Epithelial cell of proximal tubule (primary cell): ENCODE results near the gene HK1. TPM values are rescaled to one million over a fixed set of nuclear protein-coding genes. Genes with fewer than 3 reads are reported as not detected.

Source experiments
- DNase-seq: peaks from one replicate; pipeline ENCODE4 v3.0.0-alpha.2; 2011; ENCODE audit warnings: low read depth
- H3K4me3 ChIP-seq: 2 replicates; pipeline ENCODE4 v1.5.1; 2011; ENCODE audit warnings: low read depth, mild to moderate bottlenecking, low read length
- CTCF ChIP-seq: conservative IDR thresholded peaks from 2 replicates; pipeline ENCODE4 v1.5.1; 2012; ENCODE audit warnings: low read depth, mild to moderate bottlenecking, low read length
- total RNA-seq: library from RNA; depleted of rRNA; stranded (reverse); fragments of >200 nt; gene quantifications from 2 replicates; pipeline ENCODE4 v1.2.3, GENCODE V29; 2015

Gene HK1
- total RNA-seq, 1 donor from 2014 or later, result 84.4 TPM

- TF ChIP-seq CTCF, result no peak
- H3K4me3 ChIP-seq, result no peak overlapping the region
- DNase-seq, result no peak
These were observed 159.3 kb downstream of the HK1 start for GRCh38 chr10:69437321-69438259.

DNA sequence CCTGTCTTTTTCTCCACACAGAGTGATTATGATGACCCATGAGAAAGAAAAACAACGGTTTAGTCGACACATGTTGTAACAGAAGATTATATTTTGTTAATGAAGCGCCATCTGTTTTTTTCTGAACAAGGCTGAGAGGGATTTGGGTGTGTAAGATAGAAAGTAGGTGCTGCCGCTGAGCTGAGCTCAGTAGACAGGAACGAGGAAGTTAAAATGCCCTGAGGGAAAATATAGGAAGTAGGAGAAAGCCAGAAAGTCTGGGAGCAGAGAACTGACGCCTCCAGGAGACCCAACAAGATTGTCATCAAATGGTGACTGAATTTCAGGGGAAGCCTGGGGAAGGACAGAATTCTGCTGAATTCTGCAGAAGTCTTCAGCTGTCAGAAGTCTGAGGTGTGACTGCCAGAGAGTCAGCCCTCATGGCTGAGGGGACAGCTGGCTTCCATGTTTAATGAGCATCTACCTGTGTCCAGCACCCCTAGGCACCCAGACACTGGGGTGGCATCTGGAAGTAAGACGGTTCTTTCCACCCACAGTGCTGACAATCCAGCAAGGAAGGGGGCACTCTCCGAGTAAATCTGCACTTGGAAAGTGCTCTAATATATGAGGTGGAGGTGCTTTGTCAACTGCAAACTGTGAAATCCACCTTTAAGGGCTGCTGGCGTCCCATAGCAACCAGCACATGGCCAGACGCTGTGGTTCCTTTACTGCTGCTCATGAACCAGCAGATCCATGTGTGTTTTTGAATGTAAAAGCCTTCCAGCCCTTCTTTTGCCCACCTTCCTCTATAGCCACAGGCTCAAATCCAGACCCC lies 160.4 kb downstream of the HK1 start:
- DNase-seq, result no peak
- no peak for TF ChIP-seq CTCF
- H3K4me3 ChIP-seq, result no peak overlapping the region

- no peak overlapping the region for H3K4me3 ChIP-seq
- no peak for DNase-seq
- no peak for TF ChIP-seq CTCF
These were observed 161.0 kb downstream of the HK1 start for GRCh38 chr10:69439350-69439739.

DNA sequence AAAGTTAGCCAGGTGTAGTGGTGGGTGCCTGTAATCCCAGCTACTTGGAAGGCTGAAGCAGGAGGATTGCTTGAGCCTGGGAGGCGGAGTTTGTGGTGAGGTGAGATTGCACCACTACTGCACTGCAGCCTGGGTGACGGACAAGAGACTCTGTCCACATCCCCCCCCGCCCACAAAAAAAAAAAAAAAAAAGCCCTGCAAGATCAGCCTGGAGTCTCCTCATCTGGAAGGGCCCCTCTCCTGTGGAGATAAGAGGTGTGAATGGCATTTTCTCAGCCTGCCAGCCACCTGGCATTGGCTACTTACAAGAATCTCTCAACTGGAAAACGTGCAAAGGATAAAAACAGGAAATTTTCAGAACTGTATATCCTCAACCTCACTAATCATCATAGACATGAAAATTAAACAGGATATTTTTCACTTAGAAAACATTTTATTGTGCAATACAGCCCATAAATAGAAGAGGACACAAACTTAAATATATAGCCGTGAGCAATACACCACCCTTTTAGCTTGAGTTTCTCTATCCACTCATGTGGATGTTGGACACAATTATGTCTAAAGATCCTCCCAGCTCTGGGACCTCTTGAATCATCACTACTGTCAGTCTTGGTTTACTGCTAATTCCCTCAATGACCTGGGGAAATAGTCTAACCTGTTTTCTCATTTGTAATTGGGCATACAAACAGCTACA lies 161.7 kb downstream of the HK1 start:
- TF ChIP-seq CTCF, result no peak
- no peak overlapping the region for H3K4me3 ChIP-seq

GRCh38 chr10:69443354-69443753 lies 165.1 kb downstream of the HK1 start:
- no peak for TF ChIP-seq CTCF
- no peak for DNase-seq
- H3K4me3 ChIP-seq, result no peak overlapping the region

More for the DNA sequence above, 161.7 kb downstream of the HK1 start:
- no peak for DNase-seq

DNA sequence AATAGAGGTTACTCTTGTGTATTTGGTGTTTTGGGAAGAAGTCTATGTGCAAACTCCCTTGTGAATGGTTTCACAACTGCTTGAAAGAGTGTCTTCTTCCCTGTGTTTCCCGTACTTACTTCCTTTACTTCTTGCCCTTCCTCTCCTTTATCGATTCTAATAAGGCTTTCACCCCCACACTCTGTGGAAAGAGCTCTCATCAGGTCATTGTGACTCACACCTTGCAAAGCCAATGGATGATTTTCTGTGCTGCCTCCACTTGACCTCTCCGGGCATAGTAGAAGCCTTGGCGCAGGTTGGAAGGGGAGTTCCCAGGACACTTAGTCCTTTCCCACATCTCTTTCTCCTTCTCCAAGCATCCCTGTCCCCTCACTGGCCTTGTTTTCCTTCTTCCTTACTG lies 166.7 kb downstream of the HK1 start:
- no peak overlapping the region for H3K4me3 ChIP-seq
- DNase-seq, result no peak
- TF ChIP-seq CTCF, result no peak
